ENCODE measurements around the gene HOXA3. TPM values are rescaled to one million over a fixed set of nuclear protein-coding genes. Genes with fewer than 3 reads are reported as not detected.

Gene HOXA3
- total and polyA plus RNA-seq, 2 of the 13 experiments (the other 11 are each of a cell fraction or from before 2014, with no cell fraction given) = 2.9 to 4.6 TPM

DNA sequence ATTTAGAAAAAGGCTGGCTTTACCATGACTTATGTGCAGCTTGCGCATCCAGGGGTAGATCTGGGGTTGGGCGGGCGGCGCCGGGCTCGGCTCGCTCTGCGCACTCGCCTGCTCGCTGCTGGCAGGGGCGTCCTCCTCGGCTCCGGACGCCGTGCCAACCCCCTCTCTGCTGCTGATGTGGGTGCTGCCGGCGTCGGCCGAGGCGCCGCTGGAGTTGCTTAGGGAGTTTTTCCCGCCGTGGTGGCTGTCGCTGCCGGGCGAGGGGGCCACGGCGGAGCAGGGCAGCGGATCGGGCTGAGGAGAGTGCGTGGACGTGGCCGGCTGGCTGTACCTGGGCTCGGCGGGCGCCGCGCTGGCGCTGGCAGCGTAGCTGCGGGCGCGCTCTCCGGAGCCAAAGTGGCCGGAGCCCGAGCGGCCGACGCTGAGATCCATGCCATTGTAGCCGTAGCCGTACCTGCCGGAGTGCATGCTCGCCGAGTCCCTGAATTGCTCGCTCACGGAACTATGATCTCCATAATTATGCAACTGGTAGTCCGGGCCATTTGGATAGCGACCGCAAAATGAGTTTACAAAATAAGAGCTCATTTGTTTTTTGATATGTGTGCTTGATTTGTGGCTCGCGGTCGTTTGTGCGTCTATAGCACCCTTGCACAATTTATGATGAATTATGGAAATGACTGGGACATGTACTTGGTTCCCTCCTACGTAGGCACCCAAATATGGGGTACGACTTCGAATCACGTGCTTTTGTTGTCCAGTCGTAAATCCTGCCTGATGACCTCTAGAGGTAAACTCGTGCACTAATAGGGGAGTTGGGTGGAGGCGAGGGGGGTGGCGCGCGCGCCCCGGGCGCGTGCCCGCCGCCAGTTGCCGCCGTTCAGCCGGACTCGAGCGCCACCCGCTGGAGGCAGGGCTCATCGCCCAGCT lies 9.1 kb downstream of the HOXA3 start, which contains the start of gene HOXA5 (continued):
- TF ChIP-seq, protein P1, sequence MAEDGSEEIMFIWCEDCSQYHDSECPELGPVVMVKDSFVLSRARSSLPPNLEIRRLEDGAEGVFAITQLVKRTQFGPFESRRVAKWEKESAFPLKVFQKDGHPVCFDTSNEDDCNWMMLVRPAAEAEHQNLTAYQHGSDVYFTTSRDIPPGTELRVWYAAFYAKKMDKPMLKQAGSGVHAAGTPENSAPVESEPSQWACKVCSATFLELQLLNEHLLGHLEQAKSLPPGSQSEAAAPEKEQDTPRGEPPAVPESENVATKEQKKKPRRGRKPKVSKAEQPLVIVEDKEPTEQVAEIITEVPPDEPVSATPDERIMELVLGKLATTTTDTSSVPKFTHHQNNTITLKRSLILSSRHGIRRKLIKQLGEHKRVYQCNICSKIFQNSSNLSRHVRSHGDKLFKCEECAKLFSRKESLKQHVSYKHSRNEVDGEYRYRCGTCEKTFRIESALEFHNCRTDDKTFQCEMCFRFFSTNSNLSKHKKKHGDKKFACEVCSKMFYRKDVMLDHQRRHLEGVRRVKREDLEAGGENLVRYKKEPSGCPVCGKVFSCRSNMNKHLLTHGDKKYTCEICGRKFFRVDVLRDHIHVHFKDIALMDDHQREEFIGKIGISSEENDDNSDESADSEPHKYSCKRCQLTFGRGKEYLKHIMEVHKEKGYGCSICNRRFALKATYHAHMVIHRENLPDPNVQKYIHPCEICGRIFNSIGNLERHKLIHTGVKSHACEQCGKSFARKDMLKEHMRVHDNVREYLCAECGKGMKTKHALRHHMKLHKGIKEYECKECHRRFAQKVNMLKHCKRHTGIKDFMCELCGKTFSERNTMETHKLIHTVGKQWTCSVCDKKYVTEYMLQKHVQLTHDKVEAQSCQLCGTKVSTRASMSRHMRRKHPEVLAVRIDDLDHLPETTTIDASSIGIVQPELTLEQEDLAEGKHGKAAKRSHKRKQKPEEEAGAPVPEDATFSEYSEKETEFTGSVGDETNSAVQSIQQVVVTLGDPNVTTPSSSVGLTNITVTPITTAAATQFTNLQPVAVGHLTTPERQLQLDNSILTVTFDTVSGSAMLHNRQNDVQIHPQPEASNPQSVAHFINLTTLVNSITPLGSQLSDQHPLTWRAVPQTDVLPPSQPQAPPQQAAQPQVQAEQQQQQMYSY (CRISPR knock-in tag; IDR thresholded peaks at IDR 0.05) = no peak
- peak; percentile 59 for TF ChIP-seq ASH2L (IDR thresholded peaks at IDR 0.05; ENCODE audit: insufficient read length, low read depth, low read length)
- TF ChIP-seq, protein P2, sequence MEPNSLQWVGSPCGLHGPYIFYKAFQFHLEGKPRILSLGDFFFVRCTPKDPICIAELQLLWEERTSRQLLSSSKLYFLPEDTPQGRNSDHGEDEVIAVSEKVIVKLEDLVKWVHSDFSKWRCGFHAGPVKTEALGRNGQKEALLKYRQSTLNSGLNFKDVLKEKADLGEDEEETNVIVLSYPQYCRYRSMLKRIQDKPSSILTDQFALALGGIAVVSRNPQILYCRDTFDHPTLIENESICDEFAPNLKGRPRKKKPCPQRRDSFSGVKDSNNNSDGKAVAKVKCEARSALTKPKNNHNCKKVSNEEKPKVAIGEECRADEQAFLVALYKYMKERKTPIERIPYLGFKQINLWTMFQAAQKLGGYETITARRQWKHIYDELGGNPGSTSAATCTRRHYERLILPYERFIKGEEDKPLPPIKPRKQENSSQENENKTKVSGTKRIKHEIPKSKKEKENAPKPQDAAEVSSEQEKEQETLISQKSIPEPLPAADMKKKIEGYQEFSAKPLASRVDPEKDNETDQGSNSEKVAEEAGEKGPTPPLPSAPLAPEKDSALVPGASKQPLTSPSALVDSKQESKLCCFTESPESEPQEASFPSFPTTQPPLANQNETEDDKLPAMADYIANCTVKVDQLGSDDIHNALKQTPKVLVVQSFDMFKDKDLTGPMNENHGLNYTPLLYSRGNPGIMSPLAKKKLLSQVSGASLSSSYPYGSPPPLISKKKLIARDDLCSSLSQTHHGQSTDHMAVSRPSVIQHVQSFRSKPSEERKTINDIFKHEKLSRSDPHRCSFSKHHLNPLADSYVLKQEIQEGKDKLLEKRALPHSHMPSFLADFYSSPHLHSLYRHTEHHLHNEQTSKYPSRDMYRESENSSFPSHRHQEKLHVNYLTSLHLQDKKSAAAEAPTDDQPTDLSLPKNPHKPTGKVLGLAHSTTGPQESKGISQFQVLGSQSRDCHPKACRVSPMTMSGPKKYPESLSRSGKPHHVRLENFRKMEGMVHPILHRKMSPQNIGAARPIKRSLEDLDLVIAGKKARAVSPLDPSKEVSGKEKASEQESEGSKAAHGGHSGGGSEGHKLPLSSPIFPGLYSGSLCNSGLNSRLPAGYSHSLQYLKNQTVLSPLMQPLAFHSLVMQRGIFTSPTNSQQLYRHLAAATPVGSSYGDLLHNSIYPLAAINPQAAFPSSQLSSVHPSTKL (CRISPR knock-in tag; IDR thresholded peaks at IDR 0.05) = peak; percentile 45; the same call in 1 of the 2 replicates
- TF ChIP-seq, protein P3, sequence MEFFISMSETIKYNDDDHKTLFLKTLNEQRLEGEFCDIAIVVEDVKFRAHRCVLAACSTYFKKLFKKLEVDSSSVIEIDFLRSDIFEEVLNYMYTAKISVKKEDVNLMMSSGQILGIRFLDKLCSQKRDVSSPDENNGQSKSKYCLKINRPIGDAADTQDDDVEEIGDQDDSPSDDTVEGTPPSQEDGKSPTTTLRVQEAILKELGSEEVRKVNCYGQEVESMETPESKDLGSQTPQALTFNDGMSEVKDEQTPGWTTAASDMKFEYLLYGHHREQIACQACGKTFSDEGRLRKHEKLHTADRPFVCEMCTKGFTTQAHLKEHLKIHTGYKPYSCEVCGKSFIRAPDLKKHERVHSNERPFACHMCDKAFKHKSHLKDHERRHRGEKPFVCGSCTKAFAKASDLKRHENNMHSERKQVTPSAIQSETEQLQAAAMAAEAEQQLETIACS (CRISPR knock-in tag; IDR thresholded peaks at IDR 0.05) = peak; percentile 99
- TF ChIP-seq, protein P4, sequence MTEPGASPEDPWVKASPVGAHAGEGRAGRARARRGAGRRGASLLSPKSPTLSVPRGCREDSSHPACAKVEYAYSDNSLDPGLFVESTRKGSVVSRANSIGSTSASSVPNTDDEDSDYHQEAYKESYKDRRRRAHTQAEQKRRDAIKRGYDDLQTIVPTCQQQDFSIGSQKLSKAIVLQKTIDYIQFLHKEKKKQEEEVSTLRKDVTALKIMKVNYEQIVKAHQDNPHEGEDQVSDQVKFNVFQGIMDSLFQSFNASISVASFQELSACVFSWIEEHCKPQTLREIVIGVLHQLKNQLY (CRISPR knock-in tag; IDR thresholded peaks at IDR 0.05) = peak; percentile 52; the same call in 1 of the 2 replicates
- TF ChIP-seq, protein P5, sequence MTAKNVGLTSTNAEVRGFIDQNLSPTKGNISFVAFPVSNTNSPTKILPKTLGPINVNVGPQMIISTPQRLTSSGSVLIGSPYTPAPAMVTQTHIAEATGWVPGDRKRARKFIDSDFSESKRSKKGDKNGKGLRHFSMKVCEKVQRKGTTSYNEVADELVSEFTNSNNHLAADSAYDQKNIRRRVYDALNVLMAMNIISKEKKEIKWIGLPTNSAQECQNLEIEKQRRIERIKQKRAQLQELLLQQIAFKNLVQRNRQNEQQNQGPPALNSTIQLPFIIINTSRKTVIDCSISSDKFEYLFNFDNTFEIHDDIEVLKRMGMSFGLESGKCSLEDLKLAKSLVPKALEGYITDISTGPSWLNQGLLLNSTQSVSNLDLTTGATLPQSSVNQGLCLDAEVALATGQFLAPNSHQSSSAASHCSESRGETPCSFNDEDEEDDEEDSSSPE (CRISPR knock-in tag; IDR thresholded peaks at IDR 0.05) = peak; percentile 25; the same call in 1 of the 2 replicates
- TF ChIP-seq, protein P6, sequence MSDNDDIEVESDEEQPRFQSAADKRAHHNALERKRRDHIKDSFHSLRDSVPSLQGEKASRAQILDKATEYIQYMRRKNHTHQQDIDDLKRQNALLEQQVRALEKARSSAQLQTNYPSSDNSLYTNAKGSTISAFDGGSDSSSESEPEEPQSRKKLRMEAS (IDR thresholded peaks at IDR 0.05) = peak; percentile 60
- TF ChIP-seq PHF21A (CRISPR knock-in tag; IDR thresholded peaks at IDR 0.05) = peak; percentile 46; the same call in 1 of the 2 replicates
- no peak for TF ChIP-seq ZNF20 (CRISPR knock-in tag; IDR thresholded peaks at IDR 0.05)
- TF ChIP-seq, protein P7, sequence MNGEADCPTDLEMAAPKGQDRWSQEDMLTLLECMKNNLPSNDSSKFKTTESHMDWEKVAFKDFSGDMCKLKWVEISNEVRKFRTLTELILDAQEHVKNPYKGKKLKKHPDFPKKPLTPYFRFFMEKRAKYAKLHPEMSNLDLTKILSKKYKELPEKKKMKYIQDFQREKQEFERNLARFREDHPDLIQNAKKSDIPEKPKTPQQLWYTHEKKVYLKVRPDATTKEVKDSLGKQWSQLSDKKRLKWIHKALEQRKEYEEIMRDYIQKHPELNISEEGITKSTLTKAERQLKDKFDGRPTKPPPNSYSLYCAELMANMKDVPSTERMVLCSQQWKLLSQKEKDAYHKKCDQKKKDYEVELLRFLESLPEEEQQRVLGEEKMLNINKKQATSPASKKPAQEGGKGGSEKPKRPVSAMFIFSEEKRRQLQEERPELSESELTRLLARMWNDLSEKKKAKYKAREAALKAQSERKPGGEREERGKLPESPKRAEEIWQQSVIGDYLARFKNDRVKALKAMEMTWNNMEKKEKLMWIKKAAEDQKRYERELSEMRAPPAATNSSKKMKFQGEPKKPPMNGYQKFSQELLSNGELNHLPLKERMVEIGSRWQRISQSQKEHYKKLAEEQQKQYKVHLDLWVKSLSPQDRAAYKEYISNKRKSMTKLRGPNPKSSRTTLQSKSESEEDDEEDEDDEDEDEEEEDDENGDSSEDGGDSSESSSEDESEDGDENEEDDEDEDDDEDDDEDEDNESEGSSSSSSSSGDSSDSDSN (CRISPR knock-in tag; IDR thresholded peaks at IDR 0.05) = peak; percentile 44; the same call in 1 of the 2 replicates
- TF ChIP-seq, protein P8, sequence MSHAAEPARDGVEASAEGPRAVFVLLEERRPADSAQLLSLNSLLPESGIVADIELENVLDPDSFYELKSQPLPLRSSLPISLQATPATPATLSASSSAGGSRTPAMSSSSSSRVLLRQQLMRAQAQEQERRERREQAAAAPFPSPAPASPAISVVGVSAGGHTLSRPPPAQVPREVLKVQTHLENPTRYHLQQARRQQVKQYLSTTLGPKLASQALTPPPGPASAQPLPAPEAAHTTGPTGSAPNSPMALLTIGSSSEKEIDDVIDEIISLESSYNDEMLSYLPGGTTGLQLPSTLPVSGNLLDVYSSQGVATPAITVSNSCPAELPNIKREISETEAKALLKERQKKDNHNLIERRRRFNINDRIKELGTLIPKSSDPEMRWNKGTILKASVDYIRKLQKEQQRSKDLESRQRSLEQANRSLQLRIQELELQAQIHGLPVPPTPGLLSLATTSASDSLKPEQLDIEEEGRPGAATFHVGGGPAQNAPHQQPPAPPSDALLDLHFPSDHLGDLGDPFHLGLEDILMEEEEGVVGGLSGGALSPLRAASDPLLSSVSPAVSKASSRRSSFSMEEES (CRISPR knock-in tag; IDR thresholded peaks at IDR 0.05) = peak; percentile 16; the same call in 1 of the 2 replicates

All from HepG2 (cell line).